ENCODE measurements around the gene ZGPAT. TPM values are rescaled to one million over a fixed set of nuclear protein-coding genes. Genes with fewer than 3 reads are reported as not detected.

Gene ZGPAT
- 20.1 to 30.0 TPM (median 26.1 TPM) in 5 replicates for total RNA-seq (2022; extraction: Qiagen RNA extraction)

GRCh38 chr20:63707558-63708300, at the start of gene ZGPAT, which contains the start of gene ARFRP1:
Gene ZGPAT (plus strand): TSS chr20:63708039. CDS start chr20:63708581, 542 bp downstream.
Gene ARFRP1 (minus strand): TSS chr20:63707976. CDS start chr20:63707091, 885 bp downstream.

GRCh38 chr20:63696628-63697356, 11.0 kb upstream of the ZGPAT start, which contains the start of gene TNFRSF6B:
Gene TNFRSF6B (plus strand): TSS chr20:63696652. CDS start chr20:63696768, 116 bp downstream.

GRCh38 chr20:63735859-63736718, 28.2 kb downstream of the ZGPAT start, which contains the start of gene LIME1:
Gene LIME1 (plus strand): TSS chr20:63736664. CDS start chr20:63737550, 886 bp downstream.

GRCh38 chr20:63739130-63740069, 31.6 kb downstream of the ZGPAT start, which contains the start of gene SLC2A4RG:
Gene SLC2A4RG (plus strand): TSS chr20:63739776. CDS start chr20:63739913, 137 bp downstream.

Other genes with a start within 250 kb of the ZGPAT start
- gene KCNQ2, start 235.4 kb upstream of the ZGPAT start, total RNA-seq (2022; extraction: Qiagen RNA extraction), result 0.22 to 0.64 TPM (median 0.44 TPM) in 5 replicates
- 138 to 177 TPM (median 153 TPM) in 5 replicates for gene EEF1A2, start 209.0 kb upstream of the ZGPAT start, total RNA-seq (2022; extraction: Qiagen RNA extraction)
- gene PPDPF, start 187.3 kb upstream of the ZGPAT start, total RNA-seq (2022; extraction: Qiagen RNA extraction), result 259 to 387 TPM (median 340 TPM) in 5 replicates
- 2.7 to 4.0 TPM (median 3.2 TPM) in 5 replicates for gene PTK6, start 170.7 kb upstream of the ZGPAT start, total RNA-seq (2022; extraction: Qiagen RNA extraction)
- 0.06 to 0.25 TPM (median 0.09 TPM) in 5 replicates for gene SRMS, start 160.3 kb upstream of the ZGPAT start, total RNA-seq (2022; extraction: Qiagen RNA extraction)
- 0.17 to 0.29 TPM (median 0.21 TPM) in 5 replicates for gene FNDC11, start 153.9 kb upstream of the ZGPAT start, total RNA-seq (2022; extraction: Qiagen RNA extraction)
- 30.2 to 39.3 TPM (median 31.3 TPM) in 5 replicates for gene HELZ2, start 133.8 kb upstream of the ZGPAT start, total RNA-seq (2022; extraction: Qiagen RNA extraction)
- gene GMEB2, start 80.9 kb upstream of the ZGPAT start, total RNA-seq (2022; extraction: Qiagen RNA extraction), result 8.5 to 10.5 TPM (median 10.0 TPM) in 5 replicates
- gene STMN3, start 54.6 kb upstream of the ZGPAT start, total RNA-seq (2022; extraction: Qiagen RNA extraction), result 7.1 to 11.5 TPM (median 9.5 TPM) in 5 replicates
- gene RTEL1, start 49.7 kb upstream of the ZGPAT start, total RNA-seq (2022; extraction: Qiagen RNA extraction), result 4.1 to 7.9 TPM (median 5.6 TPM) in 5 replicates
- 0.22 to 0.87 TPM (median 0.69 TPM) in 5 replicates for gene TNFRSF6B, start 11.4 kb upstream of the ZGPAT start, total RNA-seq (2022; extraction: Qiagen RNA extraction)
- 30.6 to 43.0 TPM (median 36.4 TPM) in 5 replicates for gene ARFRP1, start 63 bp upstream of the ZGPAT start, total RNA-seq (2022; extraction: Qiagen RNA extraction)
- gene LIME1, start 28.6 kb downstream of the ZGPAT start, total RNA-seq (2022; extraction: Qiagen RNA extraction), result 3.7 to 10.8 TPM (median 9.0 TPM) in 5 replicates
- gene SLC2A4RG, start 31.7 kb downstream of the ZGPAT start, total RNA-seq (2022; extraction: Qiagen RNA extraction), result 55.9 to 101 TPM (median 89.8 TPM) in 5 replicates
- 0.73 to 0.85 TPM (median 0.76 TPM) in 5 replicates for gene ZBTB46, start 123.2 kb downstream of the ZGPAT start, total RNA-seq (2022; extraction: Qiagen RNA extraction)
- gene ABHD16B, start 153.5 kb downstream of the ZGPAT start, total RNA-seq (2022; extraction: Qiagen RNA extraction), result not detected in 5 replicates
- 131 to 135 TPM (median 134 TPM) in 5 replicates for gene TPD52L2, start 157.2 kb downstream of the ZGPAT start, total RNA-seq (2022; extraction: Qiagen RNA extraction)
- 25.9 to 29.2 TPM (median 28.0 TPM) in 5 replicates for gene DNAJC5, start 187.1 kb downstream of the ZGPAT start, total RNA-seq (2022; extraction: Qiagen RNA extraction)
- 26.1 to 36.0 TPM (median 31.2 TPM) in 5 replicates for gene UCKL1, start 248.4 kb downstream of the ZGPAT start, total RNA-seq (2022; extraction: Qiagen RNA extraction)

Data from A549 treated with AZD2906 at 1 μM for 4 hours (cell line).